CD4-positive, alpha-beta T cell treated with Interleukin-15 for 4 hours (primary cell): Measurements from ENCODE around the gene PMVK.

Source experiments
- DNase-seq: peaks from one replicate; pipeline ENCODE4 v3.0.0-alpha.2; 2020; ENCODE audit warnings: low spot score

Gene PMVK

DNA sequence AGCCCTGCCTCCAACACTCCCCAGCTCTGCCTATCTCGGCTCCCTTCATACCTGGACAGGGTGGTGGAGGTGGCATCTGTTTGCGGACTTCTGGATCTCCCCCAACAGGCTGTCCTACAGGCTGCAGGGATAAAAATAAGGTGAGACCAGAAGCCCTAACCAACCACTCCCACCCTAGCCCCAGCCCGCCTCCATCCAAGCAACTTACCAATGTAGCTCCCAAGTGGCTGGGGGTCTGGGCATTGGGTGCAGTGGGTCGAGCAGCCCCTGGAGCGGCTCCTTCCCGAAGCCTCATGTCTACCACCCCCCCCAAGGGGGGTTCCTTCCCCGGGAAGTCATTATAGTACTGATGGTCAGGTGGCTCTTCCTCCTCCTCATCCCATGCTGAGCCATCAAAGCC lies 29.6 kb upstream of the PMVK start:
- DNase-seq: no peak

DNA sequence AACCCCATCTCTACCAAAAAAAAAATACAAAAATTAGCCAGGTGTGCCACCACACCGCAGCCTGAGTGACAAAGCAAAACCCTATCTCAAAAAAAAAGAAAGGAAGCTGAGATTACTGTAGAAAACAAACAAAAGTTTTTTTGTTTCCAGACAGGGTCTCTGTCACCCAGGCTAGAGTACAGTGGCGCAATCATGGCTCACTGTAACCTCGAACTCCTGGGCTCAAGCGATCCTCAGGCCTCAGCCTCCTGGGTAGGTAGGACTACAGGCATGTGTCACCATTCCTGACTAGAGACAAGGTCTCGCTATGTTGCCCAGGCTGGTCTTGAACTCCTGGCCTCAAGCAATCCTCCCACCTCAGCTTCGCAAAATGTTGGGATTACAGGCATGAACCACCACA lies 27.8 kb upstream of the PMVK start:
- DNase-seq: no peak

DNA sequence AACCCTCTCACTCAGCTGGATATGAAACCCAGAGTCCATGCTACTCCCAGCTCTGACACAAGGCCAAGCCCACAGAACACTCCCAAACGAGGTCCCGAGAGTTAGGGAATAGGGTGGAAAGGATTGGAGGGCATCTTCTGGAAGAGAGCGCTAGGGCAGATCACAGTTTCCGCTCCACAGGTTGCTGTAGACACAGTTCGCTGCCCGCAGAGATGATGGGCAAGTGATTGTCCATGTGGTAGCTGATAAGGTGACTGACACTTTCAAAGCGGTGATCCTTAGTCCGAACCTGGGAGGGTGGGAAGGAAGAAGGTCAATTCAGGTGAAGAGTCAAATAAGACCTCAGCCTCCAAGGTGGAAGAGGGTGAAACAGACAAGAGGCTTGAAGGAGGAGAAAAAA lies 27.1 kb upstream of the PMVK start:
- no peak for DNase-seq

DNA sequence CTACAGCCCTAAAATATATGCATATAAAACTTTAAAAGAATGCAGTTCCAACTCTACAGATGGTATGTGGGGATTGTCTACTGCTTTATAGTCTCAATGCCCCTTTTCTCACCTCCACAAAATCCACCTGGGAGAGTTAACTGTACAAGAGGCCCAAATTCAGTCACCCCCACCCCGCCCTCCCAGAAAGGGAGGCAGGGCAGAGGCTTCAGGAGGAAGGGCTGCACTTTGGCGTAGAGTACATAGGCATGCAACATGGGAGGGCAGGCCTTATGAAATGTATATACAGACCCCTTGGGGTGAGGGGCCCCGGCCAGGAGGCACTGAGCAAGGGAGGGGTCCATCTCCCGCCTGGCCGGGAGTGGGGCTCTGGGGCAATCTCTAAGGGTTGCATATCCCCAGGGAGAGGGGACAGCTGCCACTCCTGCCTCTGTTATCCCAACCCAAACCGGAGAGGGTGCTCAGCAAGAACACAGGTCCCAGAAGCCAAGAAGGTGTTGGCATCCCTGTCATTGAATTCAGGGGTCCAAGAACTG lies 26.3 kb upstream of the PMVK start:
- no peak for DNase-seq

DNA sequence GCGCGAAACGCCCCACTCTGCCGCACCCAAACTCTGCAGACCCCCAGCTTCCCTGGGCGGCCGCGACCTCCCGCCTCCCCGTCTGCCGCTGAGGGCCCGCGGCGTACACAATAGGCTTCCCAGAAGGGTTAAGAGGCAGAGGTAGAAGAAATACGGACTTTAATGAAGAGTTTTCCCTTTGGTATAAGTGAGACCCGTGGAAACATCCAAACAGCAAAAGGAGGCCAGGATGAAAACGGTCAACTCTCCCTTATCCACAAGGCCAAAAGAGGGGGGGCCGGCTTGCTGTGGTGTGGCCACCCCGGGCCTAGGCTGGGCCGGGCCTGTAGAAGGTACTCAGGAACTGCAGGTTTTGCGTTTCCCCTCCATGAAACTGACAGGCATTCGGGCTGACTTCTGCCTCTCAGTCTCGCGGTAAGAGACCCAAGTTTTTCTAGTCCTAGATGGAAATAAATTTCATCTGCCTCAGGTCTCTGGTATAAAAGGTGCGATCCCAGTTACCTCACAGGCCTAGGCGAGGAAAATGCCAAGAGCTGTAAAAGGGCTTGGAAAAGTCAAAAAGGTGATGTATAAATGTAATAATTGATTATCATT lies 25.7 kb upstream of the PMVK start:
- DNase-seq: no peak

DNA sequence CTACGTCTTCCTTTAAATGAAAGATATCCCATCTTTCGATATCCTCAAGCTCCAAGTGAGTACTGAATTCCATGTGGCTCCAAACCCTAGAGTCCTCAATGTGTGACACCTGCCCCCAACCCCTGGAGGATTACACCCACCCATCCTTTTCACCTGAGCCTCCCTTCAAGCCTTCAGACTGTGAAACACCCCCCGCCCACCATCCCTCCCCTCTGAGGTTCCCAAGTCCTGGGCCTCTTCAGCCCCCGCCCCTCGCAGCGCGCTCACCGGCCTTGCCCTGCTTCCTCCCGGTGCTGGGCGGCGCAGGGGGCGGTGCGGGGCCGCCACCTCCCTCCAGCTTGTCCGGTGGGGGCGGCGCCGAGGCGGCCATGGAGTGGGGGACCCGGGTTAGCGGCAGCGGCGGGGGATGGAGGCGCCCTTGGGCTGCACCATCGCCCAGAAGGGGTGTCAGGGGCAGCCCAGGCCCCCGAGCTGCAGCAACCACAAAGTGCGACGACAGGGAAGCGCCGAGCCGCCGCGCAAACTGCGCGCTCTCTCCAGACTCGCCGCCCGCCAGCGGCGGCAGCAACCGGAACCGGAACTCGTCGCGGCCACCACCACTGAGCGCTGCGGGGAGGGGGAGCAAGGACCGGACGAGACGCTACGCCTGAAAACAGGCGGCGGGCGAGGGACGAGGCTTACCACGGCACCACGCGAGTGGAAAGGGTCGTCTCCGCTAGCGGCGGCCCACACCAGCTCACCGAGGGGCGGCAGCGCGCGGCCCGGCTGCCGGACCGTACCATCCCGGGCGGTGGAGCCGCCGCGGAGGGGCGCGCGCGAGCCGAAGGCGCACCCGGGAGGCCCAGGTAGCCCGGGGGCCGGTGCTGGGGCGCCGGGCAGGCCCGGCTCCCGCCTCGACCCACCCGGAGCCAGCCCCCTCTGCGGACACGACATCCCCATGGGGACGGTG lies 25.0 kb upstream of the PMVK start, which contains the start of gene PYGO2:
PYGO2 (minus strand) TSS at position 576 of the 949 bp plus-strand sequence; CDS start at position 370, 206 bp downstream.
- peak; percentile 78 for DNase-seq

DNA sequence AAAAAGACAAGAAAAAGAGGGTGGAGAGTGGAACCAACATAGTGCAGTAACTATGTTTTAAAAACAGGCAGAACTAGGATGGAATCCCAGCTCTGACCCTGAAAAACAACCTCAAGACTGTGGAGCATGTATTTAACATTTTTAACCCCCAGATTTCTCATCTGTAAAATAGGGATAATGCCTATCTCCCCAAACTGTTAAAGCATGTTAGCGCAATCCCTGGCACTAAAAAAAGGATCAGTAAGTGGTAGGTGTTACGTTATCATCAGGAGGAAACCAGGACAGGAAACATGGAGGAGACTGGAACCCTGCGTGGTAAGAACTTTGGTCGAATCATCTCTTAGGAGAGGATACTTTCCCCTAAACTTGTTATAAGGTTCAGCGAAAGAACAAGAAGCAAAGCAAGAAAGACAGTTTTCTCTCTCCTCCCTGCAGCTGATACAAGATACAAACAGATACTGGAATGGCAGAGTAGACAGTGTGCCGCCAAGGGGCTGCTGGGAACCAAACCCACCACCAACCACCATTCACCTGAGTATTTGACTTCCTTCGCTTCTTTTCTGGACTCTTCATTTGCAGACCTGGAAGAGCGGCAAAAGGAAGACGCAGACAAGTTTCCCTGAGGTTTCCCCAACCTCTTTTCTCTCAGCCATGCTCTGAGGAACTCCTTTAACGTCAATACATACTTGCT lies 24.1 kb upstream of the PMVK start:
- DNase-seq: no peak

DNA sequence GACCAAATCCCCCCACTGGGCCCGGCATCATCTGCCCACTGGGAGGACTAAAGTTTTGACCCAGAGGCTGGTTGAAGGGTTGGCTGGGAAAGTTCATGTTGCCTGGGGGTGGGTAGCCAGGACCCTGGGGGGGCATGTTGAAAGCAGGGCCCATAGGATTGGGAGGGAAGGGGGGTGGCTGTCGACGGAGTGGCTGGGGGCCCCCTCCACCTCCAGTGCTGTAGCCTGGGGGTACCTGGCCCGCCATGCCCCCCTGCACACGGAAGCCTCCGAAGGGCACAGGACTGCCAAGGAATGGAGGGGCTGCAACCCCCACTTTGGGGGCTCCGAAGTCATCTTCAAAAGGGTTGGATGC lies 22.9 kb upstream of the PMVK start:
- no peak for DNase-seq

DNA sequence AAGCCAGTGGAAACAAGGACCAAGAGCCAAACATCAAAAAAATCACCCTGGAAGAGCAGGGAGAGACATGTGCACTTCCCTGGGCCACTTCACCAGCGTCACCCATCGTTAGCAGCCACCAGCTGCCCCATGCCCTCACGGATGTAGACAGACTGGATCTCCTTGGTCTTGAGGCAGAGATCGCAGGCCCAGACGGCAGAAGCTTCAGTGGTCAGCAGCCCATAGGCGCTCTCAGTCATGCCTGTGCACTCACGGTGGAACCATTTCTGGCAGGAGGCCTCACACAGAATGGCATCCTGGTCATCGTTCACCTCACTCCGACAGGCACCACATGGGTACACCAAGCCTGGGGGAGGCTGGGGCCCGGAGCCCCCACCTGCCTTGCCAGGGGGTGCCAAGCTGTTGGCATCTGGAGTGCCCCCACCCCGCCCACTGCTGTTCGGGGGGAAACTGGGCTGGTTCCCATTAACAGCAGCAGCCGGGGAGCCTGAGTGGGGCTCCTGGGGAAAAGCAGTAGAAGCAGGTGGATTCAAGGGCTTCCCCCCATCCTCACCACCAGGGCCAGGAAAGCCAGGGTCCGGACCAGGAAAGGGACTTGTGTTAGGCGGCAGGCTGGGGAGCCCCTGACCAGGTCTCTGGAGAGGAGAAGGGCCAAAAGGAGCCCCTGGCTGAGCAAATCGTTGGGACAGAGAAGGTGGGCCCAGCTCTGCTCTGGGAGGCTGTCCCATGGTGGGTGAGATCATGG lies 22.3 kb upstream of the PMVK start:
- DNase-seq: no peak

DNA sequence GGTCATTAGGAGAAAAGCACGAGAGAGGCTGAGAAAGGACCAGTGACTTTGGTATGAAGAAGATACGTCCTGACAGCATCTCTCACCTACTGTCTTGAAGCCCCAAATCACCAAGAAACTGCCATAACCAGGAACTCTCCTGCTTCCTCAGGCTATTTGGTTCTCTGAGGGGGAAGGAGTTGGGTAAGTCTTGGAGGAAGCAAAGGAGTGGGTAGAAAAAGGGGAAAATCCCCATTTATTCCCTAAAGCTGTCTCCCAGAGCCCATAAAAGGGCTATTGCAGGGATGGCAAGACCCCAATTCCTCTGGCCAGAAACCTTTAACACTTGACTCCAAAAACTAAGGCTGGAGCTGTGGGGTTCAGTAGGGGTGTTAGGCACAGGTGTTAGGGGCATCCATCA lies 21.5 kb upstream of the PMVK start:
- no peak for DNase-seq

DNA sequence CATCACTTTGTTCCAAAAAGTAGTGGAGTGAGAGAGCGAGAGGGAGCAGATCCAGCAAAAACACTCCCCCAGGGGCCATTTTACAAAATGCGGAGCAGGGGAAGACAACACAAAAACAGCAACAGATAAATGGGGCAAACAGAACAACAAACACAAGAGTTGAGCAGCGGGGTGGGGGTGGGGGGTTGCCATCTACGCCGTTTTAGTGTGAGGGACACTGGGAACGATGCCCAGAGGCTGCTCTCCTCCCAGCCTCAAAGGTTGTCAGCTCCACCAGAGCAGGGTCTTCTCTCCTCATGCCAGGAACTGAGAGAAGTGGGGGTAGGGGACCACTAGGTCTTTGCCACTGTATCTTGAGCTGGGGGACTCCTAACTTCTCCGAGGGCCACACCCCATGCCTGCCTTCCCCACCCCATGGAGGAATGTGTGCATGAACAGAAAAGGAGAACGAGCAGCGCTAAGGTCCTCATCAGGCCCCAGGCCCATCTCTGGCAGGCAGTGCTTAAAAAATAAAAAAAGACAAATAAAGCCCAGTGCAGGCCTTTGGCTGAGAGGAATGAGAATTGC lies 20.7 kb upstream of the PMVK start:
- DNase-seq: no peak

DNA sequence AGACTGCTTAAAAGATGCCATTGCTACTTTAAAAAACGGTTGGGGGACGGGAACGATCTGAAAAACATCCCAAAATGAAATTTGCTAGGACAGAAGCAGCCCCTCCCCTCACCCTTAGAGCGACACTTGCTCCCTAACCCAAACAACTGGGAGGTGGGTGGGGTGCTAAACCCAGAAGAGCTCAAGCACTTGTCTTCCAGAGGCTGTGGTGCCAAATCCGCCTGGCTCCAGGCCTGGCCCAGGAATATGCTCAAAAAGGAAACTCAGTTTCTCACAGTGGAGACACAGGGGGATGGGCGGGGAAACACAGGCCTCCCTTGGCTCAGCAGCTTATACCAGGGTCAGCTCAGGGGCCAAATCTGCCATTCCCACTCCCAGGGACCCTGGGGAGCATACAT lies 20.0 kb upstream of the PMVK start:
- DNase-seq: no peak

DNA sequence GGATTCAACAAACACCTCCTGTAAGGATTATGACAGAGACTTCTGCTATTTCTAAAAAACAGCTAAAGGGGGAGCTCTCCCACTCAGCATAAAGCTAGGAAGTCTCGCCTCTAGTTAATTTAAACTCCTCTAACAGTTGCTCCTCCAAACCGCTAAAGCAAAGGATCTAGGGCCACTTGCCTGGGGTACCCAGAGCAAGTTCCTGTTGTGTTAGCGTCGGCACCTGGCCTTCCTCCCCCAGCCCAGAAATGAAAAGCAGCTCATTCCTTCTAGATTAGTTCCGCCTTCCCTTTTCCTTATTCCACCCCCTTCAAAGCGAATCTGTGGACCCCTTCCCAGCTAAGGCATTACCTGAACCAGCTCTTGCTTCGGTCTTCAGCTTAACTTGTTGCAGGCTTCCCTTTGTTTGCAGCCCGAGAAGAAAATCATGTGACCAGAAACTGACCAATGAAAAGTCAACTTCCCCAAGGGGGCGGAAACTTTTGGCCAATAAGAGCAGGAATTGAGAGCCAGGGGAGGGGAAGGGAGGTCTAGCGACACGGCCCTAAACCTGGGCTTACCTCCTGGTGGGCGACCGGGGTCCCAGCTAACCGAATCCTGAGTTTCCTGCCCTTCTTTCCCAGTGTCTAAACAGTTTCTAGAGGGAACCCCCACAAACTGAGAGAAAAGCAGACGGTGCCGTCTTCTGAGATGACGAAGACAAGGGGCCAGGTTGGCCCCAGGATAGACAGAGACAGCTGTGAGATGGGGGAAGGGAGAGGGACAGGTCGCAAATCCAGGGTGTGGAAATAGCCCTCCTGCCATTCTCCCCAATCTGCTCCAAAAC lies 19.4 kb upstream of the PMVK start, which contains the start of gene PBXIP1:
PBXIP1 (minus strand) TSS at position 382 of the 826 bp plus-strand sequence. CDS start 2,378 bp downstream, outside the sequence.
- peak; percentile 96 for DNase-seq

DNA sequence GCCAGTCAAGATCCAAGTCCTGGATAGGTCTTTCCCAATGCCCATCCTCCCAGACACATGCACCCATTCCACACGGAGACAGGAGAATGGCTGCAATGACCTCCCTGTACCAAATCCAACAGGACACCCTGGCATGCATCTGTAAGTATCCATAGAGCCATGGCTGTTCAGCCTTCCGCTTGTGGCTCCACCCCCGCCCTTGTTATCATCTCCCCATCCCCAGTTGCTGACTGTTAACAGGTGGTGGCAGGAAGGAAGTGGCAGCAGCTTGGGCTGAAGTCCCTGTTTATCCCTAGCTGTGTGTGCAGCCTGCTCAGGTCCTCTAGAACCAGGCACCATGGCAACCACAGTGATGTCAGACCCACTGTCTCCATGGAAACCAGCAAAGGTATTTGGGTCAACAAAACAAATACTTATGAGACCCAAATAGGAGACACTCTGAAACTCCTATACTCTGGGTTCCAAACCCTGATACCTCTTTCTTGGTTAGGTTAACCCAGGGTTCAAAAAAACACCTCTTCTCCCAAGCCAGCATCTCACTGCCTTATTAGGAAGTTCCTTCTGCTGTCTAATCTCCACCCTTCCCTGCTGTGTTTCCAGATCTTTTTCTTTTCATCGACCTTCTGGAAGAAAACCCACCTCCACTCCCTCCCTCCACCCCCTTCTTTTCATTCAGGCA lies 18.7 kb upstream of the PMVK start:
- DNase-seq: peak; percentile 99

DNA sequence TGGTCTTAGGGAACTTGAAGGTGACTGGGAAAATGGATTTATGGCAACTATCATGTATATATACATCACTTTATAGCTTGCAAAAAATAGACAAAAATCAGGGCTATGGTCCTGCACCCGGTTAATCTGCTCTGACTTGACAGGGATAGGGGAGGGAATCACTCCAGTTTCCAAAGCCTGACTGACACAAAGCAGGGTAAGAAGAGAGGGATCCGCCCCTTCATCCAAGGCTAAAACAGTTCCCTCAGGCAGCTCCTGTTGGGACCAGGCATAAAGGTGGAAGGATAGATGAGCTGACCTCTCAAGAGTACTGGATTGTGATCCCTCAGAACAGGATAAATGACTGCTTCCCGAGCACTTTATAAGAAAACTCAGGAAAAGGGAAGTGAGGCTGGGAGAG lies 18.0 kb upstream of the PMVK start:
- no peak for DNase-seq

DNA sequence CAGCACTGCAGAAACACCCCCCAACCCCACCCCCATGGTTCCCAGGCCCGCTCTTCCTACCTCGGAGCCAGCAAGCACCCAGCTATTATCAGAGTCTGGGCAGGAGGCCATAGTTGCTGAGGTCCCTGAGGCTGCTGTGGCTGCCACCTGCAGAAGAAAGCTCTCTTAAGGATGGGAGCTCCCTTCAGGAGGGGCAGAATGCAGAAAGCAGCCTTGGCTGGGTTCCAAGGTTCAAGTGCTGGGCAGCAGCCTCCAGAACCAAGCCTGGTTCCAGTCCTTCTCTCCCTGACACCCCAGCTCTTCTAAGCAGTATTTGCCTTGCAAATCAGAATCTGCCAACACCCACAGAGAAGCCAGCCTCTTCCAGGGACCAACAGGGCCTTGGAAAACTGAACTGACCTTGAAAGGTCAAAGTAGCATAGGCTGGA lies 17.1 kb upstream of the PMVK start:
- no peak for DNase-seq

DNA sequence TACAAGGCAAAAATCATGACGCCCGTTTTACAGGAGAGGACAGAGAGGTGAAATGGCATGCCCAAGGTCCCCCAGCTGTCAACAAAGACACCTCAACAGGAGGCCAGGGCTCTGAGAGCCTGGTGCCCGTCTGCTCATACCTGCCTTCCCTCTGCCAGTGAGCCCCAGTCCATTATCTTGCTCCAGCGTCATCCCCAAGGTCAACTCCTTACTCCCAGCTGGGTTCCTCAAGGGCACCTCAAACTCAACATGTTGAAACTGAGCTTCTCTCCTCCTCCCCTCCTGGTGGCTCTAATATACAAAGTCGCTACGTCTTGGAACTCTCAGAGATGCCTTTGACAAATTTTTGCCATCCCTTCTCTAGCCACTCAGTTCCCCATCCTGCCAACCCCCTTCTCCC lies 16.1 kb upstream of the PMVK start:
- DNase-seq: no peak

DNA sequence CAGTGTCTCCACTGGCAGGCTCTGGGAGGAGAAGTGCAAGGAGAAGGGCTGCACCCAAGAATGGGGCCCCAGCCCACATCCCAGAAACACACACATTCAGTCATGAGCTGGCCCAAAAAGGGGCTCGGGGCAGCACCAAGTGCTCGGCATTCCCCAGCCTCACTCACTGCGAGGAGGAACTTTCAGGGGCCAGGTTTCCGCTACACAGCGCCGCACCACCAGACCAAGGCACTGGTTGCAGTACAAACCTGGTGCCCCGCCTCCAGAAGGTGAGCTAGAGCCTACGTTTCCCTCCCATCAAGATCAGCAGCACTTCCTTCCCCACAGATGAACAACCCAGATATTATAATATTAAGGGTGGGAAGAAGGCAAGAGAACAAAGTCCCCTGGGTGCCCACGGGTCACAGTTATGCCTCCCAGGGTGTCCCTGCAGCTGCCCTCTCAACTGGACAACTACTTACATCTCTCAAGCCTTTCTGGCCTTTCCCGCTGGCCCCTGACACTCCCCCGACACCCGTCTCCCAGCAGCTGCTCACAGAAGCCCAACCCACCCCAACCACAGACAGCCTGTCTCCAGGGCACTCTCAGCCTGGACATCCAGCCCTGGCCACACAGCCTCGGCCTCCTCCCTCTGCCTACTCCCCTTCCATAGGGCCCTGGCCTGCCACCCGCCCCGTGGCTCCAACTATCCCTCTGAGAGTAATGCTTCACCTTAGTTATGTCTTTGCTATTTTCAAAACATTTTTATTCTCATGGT lies 15.6 kb upstream of the PMVK start:
- DNase-seq: peak; percentile 64

DNA sequence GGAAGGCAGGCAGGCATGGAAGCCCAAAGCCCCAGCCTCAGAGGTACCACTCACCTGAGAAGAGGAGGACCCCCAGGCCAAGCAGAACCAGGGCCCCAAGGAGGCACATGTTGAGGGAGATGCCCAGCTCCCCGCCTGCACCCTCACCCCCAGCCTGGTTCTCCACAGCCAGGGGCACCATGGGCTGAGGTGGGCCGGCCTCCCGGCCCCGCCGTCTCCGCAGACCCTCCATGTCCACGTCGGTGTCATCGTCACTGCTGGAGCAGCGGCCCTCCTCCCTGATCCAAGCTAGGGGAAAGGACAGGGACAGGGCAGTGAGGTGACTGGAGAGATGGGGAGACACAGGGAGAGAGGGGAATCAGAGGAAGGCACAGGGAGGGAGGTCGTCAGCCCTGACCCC lies 11.6 kb upstream of the PMVK start:
- DNase-seq: no peak
